Measurements from ENCODE around the gene TNFRSF1A. TPM values are rescaled to one million over a fixed set of nuclear protein-coding genes. Genes with fewer than 3 reads are reported as not detected.
"Not testable (repeated sequence)": the region's sequence is repeated elsewhere in the genome, so short reads cannot be mapped to it uniquely, and the experiment has no call there.

TNFRSF1A gene
- total and polyA plus RNA-seq, 11 donors: 23.7 to 141 (median 54.2) TPM

GRCh38 chr12:6346942-6347341, 5.1 kb upstream of the TNFRSF1A start:
- 81 to 88% (median 87%) methylated on average over 8 of the region's 8 CpGs for WGBS, 4 donors
- Histone ChIP-seq H3K27me3 (no peaks in the 10 kb centered on the region), H3K27ac (peak overlapping the region; percentile 53 to 84 (median 70)), H3K4me1 (peaks cover 4 to 69% (median 44%) of the 10 kb centered on the region in 12 donors), H3K4me3 (peak overlapping the region in 2 of 12 donors; percentile 19), H3K9me3 (no peaks in the 10 kb centered on the region), H3K36me3 (no peaks in the 10 kb centered on the region)
- intact Hi-C loops (cut with DNase I): loop anchor here in 1 of 10 donors (10.0 kb wide), 1 partner anchor 208 kb away; the partner anchor contains the start of gene IFFO1
- TF ChIP-seq CTCF (IDR thresholded peaks at IDR 0.05) (no peak), POLR2A (IDR thresholded peaks at IDR 0.05) (no peak)
- ATAC-seq: no peak
- no peak for DNase-seq

- H3K27me3 ChIP-seq: no peaks in the 10 kb centered on the region
- no peak for TF ChIP-seq CTCF (IDR thresholded peaks at IDR 0.05)
- no peak for TF ChIP-seq POLR2A (IDR thresholded peaks at IDR 0.05)
- peaks cover 4 to 63% (median 43%) of the 10 kb centered on the region in 12 donors for H3K4me1 ChIP-seq
- peak overlapping the region in 8 of 12 donors; percentile 22 to 84 (median 56) for H3K27ac ChIP-seq
- ATAC-seq (no peak), DNase-seq (no peak)
- intact Hi-C loops (cut with DNase I): loop anchor here in 1 of 10 donors (10.0 kb wide), 1 partner anchor 208 kb away; the partner anchor contains the start of gene IFFO1
- H3K9me3 ChIP-seq: no peaks in the 10 kb centered on the region
- H3K36me3 ChIP-seq: no peaks in the 10 kb centered on the region
- H3K4me3 ChIP-seq: no peak overlapping the region
- 80 to 89% (median 82%) methylated on average over 5 of the region's 5 CpGs for WGBS, 4 donors
Measured at GRCh38 chr12:6346235-6346832, 4.5 kb upstream of the TNFRSF1A start.

- Histone ChIP-seq H3K4me3 (no peak overlapping the region), H3K9me3 (no peaks in the 10 kb centered on the region), H3K36me3 (no peaks in the 10 kb centered on the region), H3K27ac (peak overlapping the region in 7 of 12 donors; percentile 13 to 79 (median 58)), H3K27me3 (no peaks in the 10 kb centered on the region), H3K4me1 (peaks cover 4 to 58% (median 44%) of the 10 kb centered on the region in 12 donors)
- intact Hi-C loops (cut with DNase I): loop anchor here in 1 of 10 donors (10.0 kb wide), 1 partner anchor 209 kb away; the partner anchor contains the start of gene IFFO1
- no peak for TF ChIP-seq CTCF (IDR thresholded peaks at IDR 0.05)
- no peak for TF ChIP-seq POLR2A (IDR thresholded peaks at IDR 0.05)
- 60 to 69% (median 66%) methylated on average over 10 of the region's 10 CpGs for WGBS, 4 donors
- DNase-seq (peak in 1 of 5 donors; percentile 33), ATAC-seq (no peak)
Measured at GRCh38 chr12:6345319-6346091, 3.6 kb upstream of the TNFRSF1A start.

- not testable (repeated sequence) for DNase-seq, ATAC-seq, H3K4me3 ChIP-seq, H3K27me3 ChIP-seq, H3K9me3 ChIP-seq, H3K36me3 ChIP-seq
- peaks cover 4 to 65% (median 53%) of the 10 kb centered on the region in 12 donors for H3K4me1 ChIP-seq
- WGBS, 4 donors: 95 to 99% (median 96%) methylated on average over 11 of the region's 11 CpGs
- intact Hi-C loops (cut with DNase I): loop anchor here in 4 of 10 donors (5.0 to 10.0 kb wide), 3 partner anchors 38 to 211 kb away; partner anchors contain the start of genes LTBR (in 2 of the 4) and IFFO1 (in 1 of the 4)
- peak overlapping the region in 6 of 12 donors; percentile 97 to 100 (median 100) for H3K27ac ChIP-seq
Measured at GRCh38 chr12:6344101-6344660, 2.3 kb upstream of the TNFRSF1A start.
